Mesendoderm (in vitro differentiated cells): ENCODE data around the gene FYTTD1. TPM values are rescaled to one million over a fixed set of nuclear protein-coding genes. Genes with fewer than 3 reads are reported as not detected.

Experiments
- DNase-seq: peaks from one replicate; pipeline ENCODE4 v3.0.0; 2013
- H2AK5ac ChIP-seq: 2 replicates; pipeline ENCODE4 v1.6.1; 2013; ENCODE audit warnings: low read length, inconsistent platforms
- H2BK120ac ChIP-seq: 2 replicates; pipeline ENCODE4 v1.6.1; 2013; ENCODE audit warnings: low read depth, mild to moderate bottlenecking, low read length, moderate library complexity, mixed read lengths
- H2BK15ac ChIP-seq: replicated peaks from 2 replicates; pipeline ENCODE4 v1.6.1; 2013; ENCODE audit warnings: low read depth, mild to moderate bottlenecking, moderate library complexity
- H2BK5ac ChIP-seq: 2 replicates; pipeline ENCODE4 v1.6.1; 2013; ENCODE audit warnings: low read length, inconsistent platforms
- H3K18ac ChIP-seq: 2 replicates; pipeline ENCODE4 v1.6.1; 2013; ENCODE audit warnings: mild to moderate bottlenecking, low read length, mixed read lengths
- H3K23ac ChIP-seq: one replicate; pipeline ENCODE4 v1.6.1; 2013; ENCODE audit warnings: low read length
- H3K27ac ChIP-seq: 2 replicates; pipeline ENCODE4 v1.5.1; 2013; ENCODE audit warnings: low read depth, mild to moderate bottlenecking, inconsistent platforms, low read length, moderate library complexity
- H3K27me3 ChIP-seq: 2 replicates; pipeline ENCODE4 v1.6.1; 2013; ENCODE audit warnings: low read length, control low read depth, mild to moderate bottlenecking, inconsistent platforms; ENCODE audit not compliant: insufficient read depth, poor library complexity
- H3K36me3 ChIP-seq: 2 replicates; pipeline ENCODE4 v1.6.1; 2013; ENCODE audit warnings: low read length, inconsistent platforms; ENCODE audit not compliant: control insufficient read depth, insufficient read depth
- H3K4ac ChIP-seq: one replicate; pipeline ENCODE4 v1.6.1; 2013; ENCODE audit warnings: low read depth, mild to moderate bottlenecking, low read length, moderate library complexity
- H3K4me1 ChIP-seq: 2 replicates; pipeline ENCODE4 v1.6.1; 2013; ENCODE audit warnings: low read depth, low read length, inconsistent platforms; ENCODE audit not compliant: control insufficient read depth
- H3K4me2 ChIP-seq: 2 replicates; pipeline ENCODE4 v1.6.1; 2013; ENCODE audit warnings: low read length
- H3K4me3 ChIP-seq: 2 replicates; pipeline ENCODE4 v1.5.1; 2013; ENCODE audit warnings: mild to moderate bottlenecking, low read length
- H3K56ac ChIP-seq: one replicate; pipeline ENCODE4 v1.6.1; 2013; ENCODE audit warnings: low read length
- H3K79me1 ChIP-seq: 2 replicates; pipeline ENCODE4 v1.6.1; 2013; ENCODE audit warnings: low read length, inconsistent platforms
- H3K79me2 ChIP-seq: 2 replicates; pipeline ENCODE4 v1.6.1; 2013; ENCODE audit warnings: mild to moderate bottlenecking, low read length; ENCODE audit not compliant: control insufficient read depth, insufficient read depth
- H3K9ac ChIP-seq: 2 replicates; pipeline ENCODE4 v1.6.1; 2013; ENCODE audit warnings: low read length, inconsistent platforms
- H4K5ac ChIP-seq: one replicate; pipeline ENCODE4 v1.6.1; 2013; ENCODE audit warnings: low read length
- H4K8ac ChIP-seq: one replicate; pipeline ENCODE4 v1.6.1; 2013; ENCODE audit warnings: low read depth, mild to moderate bottlenecking, control low read depth, low read length, moderate library complexity
- WGBS: extraction: QIAGEN DNeasy Blood & Tissue Kit; methylation state at CpG from one replicate; pipeline ENCODE4 v1.1.7; 2013; ENCODE audit warnings: low lambda C conversion rate, missing lambda C conversion rate; ENCODE audit not compliant: insufficient coverage; ENCODE audit errors: extremely low coverage; 5-methylcytosine and 5-hydroxymethylcytosine counted together
- polyA plus RNA-seq, 2 experiments: library from polyadenylated mRNA; stranded (reverse); fragments of 200-250 nt; gene quantifications; one replicate each; pipeline ENCODE4 v1.2.3, GENCODE V29; 2013

FYTTD1 gene, protein sequence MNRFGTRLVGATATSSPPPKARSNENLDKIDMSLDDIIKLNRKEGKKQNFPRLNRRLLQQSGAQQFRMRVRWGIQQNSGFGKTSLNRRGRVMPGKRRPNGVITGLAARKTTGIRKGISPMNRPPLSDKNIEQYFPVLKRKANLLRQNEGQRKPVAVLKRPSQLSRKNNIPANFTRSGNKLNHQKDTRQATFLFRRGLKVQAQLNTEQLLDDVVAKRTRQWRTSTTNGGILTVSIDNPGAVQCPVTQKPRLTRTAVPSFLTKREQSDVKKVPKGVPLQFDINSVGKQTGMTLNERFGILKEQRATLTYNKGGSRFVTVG
- polyA plus RNA-seq (2013, experiment 1 of 2), result 38.0 TPM
- polyA plus RNA-seq (2013, experiment 2 of 2), result 38.1 TPM

GRCh38 chr3:197749601-197750395, at the start of gene FYTTD1:
Gene FYTTD1 (plus strand): TSS chr3:197749883. CDS start chr3:197749972, 89 bp downstream.
- H2BK120ac ChIP-seq, result no peak within 1 kb of the TSS
- peaks cover 2% of the 10 kb centered on the region for H3K79me1 ChIP-seq
- H3K56ac ChIP-seq, result peak within 1 kb of the TSS; percentile 89
- H2AK5ac ChIP-seq, result no peak within 1 kb of the TSS
- peak; percentile 75 for DNase-seq
- no peaks in the 10 kb centered on the region for H3K36me3 ChIP-seq
- H4K5ac ChIP-seq, result no peak within 1 kb of the TSS
- peak within 1 kb of the TSS; percentile 40 for H3K4me3 ChIP-seq
- peak within 1 kb of the TSS; percentile 82 for H3K4ac ChIP-seq
- H3K18ac ChIP-seq, result peak within 1 kb of the TSS; percentile 88
- no peak within 1 kb of the TSS for H2BK5ac ChIP-seq
- H3K27ac ChIP-seq, result peak within 1 kb of the TSS; percentile 85
- H3K27me3 ChIP-seq, result no peaks in the 10 kb centered on the region
- peaks cover 5% of the 10 kb centered on the region for H3K79me2 ChIP-seq
- H2BK15ac ChIP-seq, result no peak within 1 kb of the TSS
- peak within 1 kb of the TSS; percentile 49 for H3K23ac ChIP-seq
- WGBS, result no CpG with 5 or more reads among the region's 104 CpGs
- H3K4me2 ChIP-seq, result peak within 1 kb of the TSS; percentile 98
- no peak within 1 kb of the TSS for H4K8ac ChIP-seq
- peak within 1 kb of the TSS; percentile 80 for H3K9ac ChIP-seq
- no peaks in the 10 kb centered on the region for H3K4me1 ChIP-seq

GRCh38 chr3:197700095-197700494, 49.6 kb upstream of the FYTTD1 start:
- H3K36me3 ChIP-seq, result peaks cover 2% of the 10 kb centered on the region
- no peak overlapping the region for H3K27ac ChIP-seq
- no peaks in the 10 kb centered on the region for H3K79me1 ChIP-seq
- H3K79me2 ChIP-seq, result no peaks in the 10 kb centered on the region
- no peak overlapping the region for H3K9ac ChIP-seq
- H3K23ac ChIP-seq, result no peak overlapping the region
- WGBS, result no CpG with 5 or more reads among the region's 9 CpGs
- H2BK120ac ChIP-seq, result no peak overlapping the region
- H3K4ac ChIP-seq, result no peak overlapping the region
- DNase-seq, result no peak
- no peak overlapping the region for H2BK5ac ChIP-seq
- H3K4me1 ChIP-seq, result no peaks in the 10 kb centered on the region
- no peaks in the 10 kb centered on the region for H3K27me3 ChIP-seq
- H2AK5ac ChIP-seq, result no peak overlapping the region
- no peak overlapping the region for H3K4me2 ChIP-seq
- no peak overlapping the region for H4K5ac ChIP-seq
- no peak overlapping the region for H3K4me3 ChIP-seq
- no peak overlapping the region for H4K8ac ChIP-seq
- no peak overlapping the region for H3K56ac ChIP-seq
- no peak overlapping the region for H3K18ac ChIP-seq
- H2BK15ac ChIP-seq, result no peak overlapping the region

- Histone ChIP-seq H3K36me3 (peaks cover 2% of the 10 kb centered on the region), H2BK120ac (no peak overlapping the region), H2BK15ac (no peak overlapping the region)
Observed at GRCh38 chr3:197701841-197702240, 47.8 kb upstream of the FYTTD1 start.

DNA sequence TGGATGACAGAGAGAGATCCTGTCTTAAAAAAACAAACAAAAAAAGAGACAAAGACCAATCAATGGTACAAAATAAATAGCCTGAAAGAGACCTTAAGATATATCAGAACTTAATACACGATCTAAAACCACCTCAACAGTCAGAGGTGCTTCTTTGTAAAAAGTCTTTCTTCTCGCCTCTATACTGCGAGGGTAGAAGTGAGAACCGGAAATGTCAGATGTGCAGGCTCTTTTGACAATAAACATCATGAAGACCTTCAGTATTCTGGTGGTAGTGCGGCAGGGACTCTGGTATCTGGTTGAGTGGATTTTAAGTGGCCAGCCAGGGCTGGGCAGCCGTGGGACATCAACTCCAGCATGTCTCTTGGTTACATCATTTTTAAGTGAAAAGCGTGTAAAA, 43.0 kb upstream of the FYTTD1 start:
- Histone ChIP-seq H3K79me2 (no peaks in the 10 kb centered on the region), H3K27me3 (no peaks in the 10 kb centered on the region), H3K56ac (no peak overlapping the region), H3K23ac (no peak overlapping the region), H2AK5ac (no peak overlapping the region), H3K79me1 (no peaks in the 10 kb centered on the region), H3K4me1 (no peaks in the 10 kb centered on the region), H3K36me3 (peaks cover 2% of the 10 kb centered on the region), H3K27ac (no peak overlapping the region), H3K4me3 (no peak overlapping the region), H3K18ac (no peak overlapping the region), H4K5ac (no peak overlapping the region), H3K9ac (no peak overlapping the region), H4K8ac (no peak overlapping the region), H2BK120ac (no peak overlapping the region), H3K4me2 (no peak overlapping the region), H2BK5ac (no peak overlapping the region), H3K4ac (no peak overlapping the region), H2BK15ac (no peak overlapping the region)
- DNase-seq, result no peak
- no CpG with 5 or more reads among the region's 7 CpGs for WGBS

More at GRCh38 chr3:197701841-197702240, 47.8 kb upstream of the FYTTD1 start:
- Histone ChIP-seq H3K9ac (no peak overlapping the region), H2AK5ac (no peak overlapping the region), H3K18ac (no peak overlapping the region), H3K27me3 (no peaks in the 10 kb centered on the region), H3K23ac (no peak overlapping the region), H3K4me3 (no peak overlapping the region), H4K8ac (no peak overlapping the region), H4K5ac (no peak overlapping the region), H3K56ac (no peak overlapping the region), H2BK5ac (no peak overlapping the region), H3K79me2 (no peaks in the 10 kb centered on the region), H3K79me1 (no peaks in the 10 kb centered on the region), H3K4ac (no peak overlapping the region), H3K4me1 (no peaks in the 10 kb centered on the region), H3K27ac (no peak overlapping the region), H3K4me2 (no peak overlapping the region)
- DNase-seq, result no peak
- no CpG with 5 or more reads among the region's 4 CpGs for WGBS

- no peak overlapping the region for H3K18ac ChIP-seq
- no peak overlapping the region for H3K23ac ChIP-seq
- no peaks in the 10 kb centered on the region for H3K79me1 ChIP-seq
- H3K79me2 ChIP-seq, result no peaks in the 10 kb centered on the region
- no peak overlapping the region for H2BK5ac ChIP-seq
- no peak for DNase-seq
- no peak overlapping the region for H3K9ac ChIP-seq
- H3K56ac ChIP-seq, result no peak overlapping the region
- no CpG with 5 or more reads among the region's 9 CpGs for WGBS
- no peak overlapping the region for H4K8ac ChIP-seq
- peaks cover 3% of the 10 kb centered on the region for H3K4me1 ChIP-seq
- H4K5ac ChIP-seq, result no peak overlapping the region
- no peak overlapping the region for H2BK15ac ChIP-seq
- H3K4ac ChIP-seq, result no peak overlapping the region
- H2AK5ac ChIP-seq, result no peak overlapping the region
- no peaks in the 10 kb centered on the region for H3K27me3 ChIP-seq
- H3K4me2 ChIP-seq, result no peak overlapping the region
- H3K36me3 ChIP-seq, result peaks cover 2% of the 10 kb centered on the region
- H3K27ac ChIP-seq, result no peak overlapping the region
- no peak overlapping the region for H3K4me3 ChIP-seq
- no peak overlapping the region for H2BK120ac ChIP-seq
Observed at GRCh38 chr3:197709135-197709534, 40.5 kb upstream of the FYTTD1 start.
